Hippocampal formation (tissue), 2 donors: Measurements from ENCODE around the gene GIGYF2.
A peak's percentile ranks its signal among the peaks of the same experiment; 100 is the strongest.
"Not testable (repeated sequence)": the region's sequence is repeated elsewhere in the genome, so short reads cannot be mapped to it uniquely, and the experiment has no call there.

Source experiments
- DNase-seq, 2 donors: peaks; one replicate each; lab custom pipeline; 2025; lab: John Stamatoyannopoulos, UW

The GIGYF2 gene, protein sequence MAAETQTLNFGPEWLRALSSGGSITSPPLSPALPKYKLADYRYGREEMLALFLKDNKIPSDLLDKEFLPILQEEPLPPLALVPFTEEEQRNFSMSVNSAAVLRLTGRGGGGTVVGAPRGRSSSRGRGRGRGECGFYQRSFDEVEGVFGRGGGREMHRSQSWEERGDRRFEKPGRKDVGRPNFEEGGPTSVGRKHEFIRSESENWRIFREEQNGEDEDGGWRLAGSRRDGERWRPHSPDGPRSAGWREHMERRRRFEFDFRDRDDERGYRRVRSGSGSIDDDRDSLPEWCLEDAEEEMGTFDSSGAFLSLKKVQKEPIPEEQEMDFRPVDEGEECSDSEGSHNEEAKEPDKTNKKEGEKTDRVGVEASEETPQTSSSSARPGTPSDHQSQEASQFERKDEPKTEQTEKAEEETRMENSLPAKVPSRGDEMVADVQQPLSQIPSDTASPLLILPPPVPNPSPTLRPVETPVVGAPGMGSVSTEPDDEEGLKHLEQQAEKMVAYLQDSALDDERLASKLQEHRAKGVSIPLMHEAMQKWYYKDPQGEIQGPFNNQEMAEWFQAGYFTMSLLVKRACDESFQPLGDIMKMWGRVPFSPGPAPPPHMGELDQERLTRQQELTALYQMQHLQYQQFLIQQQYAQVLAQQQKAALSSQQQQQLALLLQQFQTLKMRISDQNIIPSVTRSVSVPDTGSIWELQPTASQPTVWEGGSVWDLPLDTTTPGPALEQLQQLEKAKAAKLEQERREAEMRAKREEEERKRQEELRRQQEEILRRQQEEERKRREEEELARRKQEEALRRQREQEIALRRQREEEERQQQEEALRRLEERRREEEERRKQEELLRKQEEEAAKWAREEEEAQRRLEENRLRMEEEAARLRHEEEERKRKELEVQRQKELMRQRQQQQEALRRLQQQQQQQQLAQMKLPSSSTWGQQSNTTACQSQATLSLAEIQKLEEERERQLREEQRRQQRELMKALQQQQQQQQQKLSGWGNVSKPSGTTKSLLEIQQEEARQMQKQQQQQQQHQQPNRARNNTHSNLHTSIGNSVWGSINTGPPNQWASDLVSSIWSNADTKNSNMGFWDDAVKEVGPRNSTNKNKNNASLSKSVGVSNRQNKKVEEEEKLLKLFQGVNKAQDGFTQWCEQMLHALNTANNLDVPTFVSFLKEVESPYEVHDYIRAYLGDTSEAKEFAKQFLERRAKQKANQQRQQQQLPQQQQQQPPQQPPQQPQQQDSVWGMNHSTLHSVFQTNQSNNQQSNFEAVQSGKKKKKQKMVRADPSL (N-terminal part only)

GRCh38 chr2:232697059-232697806 lies at the start of gene GIGYF2:
GIGYF2 (plus strand) TSS chr2:232697331; CDS start chr2:232735198, 37,867 bp downstream.
- peak; percentile 92 to 97 for DNase-seq

DNA sequence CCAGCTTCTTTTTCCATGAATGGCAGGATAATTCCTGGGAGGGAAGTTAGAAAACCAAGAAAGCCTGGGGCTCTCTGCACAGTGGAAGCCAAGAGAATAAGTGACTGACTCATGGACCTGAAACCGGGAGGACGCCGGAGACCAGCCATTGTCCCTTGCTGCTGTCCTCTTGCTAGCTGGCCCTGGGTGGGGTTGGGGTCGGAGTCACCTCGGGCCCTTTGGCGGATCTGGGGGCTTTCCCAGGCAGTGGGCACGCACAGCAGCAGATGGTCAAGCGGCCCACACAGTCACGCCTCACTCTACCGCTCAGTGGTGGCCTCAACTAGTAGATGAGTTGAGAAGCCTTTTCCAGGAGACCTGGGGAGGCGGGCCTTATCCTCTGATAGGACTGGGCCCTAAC lies 48.1 kb upstream of the GIGYF2 start:
- DNase-seq = no peak

- no peak for DNase-seq
Measured at GRCh38 chr2:232652505-232652851, 44.7 kb upstream of the GIGYF2 start.

DNA sequence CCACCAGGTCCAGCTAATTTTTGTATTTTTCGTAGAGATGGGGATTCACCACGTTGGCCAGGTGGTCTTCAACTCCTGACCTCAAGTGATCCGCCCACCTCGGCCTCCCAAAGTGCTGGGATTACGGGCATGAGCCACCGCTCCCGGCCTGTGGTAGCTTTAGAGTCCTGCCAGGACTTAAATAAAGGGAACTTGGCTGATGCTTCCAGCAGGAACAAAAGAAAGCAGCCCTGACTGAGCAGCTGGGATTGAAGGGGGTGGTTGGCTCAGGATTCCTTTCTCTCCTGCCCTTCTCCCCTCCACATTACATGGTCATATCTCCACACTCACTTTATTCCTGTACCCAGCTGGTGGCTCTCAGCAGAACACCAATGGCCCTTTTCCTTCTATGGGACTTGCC lies 43.7 kb upstream of the GIGYF2 start:
- DNase-seq = peak in 1 of 2 donors; percentile 48

GRCh38 chr2:232655392-232655791 lies 41.7 kb upstream of the GIGYF2 start:
- DNase-seq = no peak

DNA sequence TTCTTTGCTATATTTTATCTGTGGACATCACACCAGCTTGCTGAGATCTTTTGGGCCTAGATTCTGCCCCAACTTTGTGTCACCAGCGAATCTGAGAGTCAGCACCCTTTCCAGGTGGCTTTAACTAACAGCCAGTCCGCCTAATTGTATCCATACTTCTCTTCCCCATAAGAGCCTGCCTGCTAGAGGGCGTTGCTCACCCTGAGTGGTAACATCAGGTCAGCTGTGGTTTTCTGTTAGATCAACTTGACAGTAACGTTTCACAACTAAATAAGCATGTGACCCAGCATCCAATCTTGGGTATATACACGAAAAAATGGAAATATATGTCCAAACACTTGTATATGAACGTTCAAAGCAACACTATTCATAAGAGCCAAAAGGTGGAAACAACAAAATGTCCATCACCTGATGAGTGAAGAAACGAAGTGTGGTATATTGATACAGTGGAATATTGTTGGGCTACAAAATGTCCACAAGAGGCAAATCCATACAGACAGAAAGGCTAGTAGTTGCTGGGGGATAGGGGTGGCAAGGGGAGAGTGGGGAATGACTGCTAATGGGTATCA lies 38.8 kb upstream of the GIGYF2 start:
- no peak for DNase-seq

DNA sequence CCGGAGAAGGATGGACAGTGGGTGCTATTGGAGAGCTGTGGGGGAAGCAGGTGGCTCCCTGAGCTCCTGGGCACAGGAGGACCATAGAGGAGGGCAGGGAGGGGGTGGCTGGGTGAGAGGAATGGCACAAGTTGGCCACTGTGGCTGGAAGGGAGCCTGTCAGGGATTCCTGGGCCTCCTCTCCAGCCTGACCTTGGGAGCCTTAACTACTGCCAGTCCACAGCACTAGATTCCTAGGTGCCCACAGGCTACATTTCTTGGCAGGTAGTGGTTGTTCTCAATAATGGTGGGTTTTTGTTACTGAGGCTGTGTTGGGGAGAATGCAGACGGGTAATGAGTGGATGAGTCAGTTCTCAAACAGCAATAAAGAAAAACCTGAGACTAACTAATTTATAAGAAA lies 37.8 kb upstream of the GIGYF2 start:
- DNase-seq = no peak

DNA sequence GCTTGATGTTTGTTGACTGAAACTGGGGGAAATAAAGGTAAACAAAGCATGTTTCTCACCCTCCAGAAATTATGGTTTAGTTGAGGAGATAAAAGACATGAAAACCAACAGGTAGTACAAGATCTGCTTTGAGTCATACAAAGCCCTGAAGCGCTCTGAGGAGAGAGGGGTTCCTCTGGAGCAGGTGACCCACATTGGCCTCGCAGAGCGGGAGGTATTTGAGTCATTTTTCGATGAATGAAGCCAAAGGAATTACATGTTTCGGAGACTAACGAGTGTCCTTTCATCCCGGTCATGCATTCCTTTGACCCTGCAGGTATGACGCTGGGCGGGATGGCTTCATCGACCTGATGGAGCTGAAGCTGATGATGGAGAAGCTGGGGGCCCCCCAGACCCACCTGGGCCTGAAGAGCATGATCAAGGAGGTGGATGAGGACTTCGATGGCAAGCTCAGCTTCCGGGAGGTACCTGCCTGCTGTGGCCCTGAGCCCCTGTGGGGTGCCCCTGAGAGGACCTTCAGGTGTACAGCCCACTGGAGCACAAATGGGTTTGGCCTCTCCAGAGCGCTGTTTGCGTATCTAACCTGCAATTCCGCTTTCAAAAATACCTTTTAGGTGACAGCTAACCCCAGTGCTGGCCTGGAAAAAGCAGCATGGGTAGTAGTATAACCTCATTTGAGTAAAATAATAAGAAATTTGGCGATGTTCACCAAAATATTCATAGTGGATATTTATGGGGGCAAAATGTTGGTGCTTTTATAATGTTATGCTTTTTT lies 34.5 kb upstream of the GIGYF2 start:
- DNase-seq = no peak

DNA sequence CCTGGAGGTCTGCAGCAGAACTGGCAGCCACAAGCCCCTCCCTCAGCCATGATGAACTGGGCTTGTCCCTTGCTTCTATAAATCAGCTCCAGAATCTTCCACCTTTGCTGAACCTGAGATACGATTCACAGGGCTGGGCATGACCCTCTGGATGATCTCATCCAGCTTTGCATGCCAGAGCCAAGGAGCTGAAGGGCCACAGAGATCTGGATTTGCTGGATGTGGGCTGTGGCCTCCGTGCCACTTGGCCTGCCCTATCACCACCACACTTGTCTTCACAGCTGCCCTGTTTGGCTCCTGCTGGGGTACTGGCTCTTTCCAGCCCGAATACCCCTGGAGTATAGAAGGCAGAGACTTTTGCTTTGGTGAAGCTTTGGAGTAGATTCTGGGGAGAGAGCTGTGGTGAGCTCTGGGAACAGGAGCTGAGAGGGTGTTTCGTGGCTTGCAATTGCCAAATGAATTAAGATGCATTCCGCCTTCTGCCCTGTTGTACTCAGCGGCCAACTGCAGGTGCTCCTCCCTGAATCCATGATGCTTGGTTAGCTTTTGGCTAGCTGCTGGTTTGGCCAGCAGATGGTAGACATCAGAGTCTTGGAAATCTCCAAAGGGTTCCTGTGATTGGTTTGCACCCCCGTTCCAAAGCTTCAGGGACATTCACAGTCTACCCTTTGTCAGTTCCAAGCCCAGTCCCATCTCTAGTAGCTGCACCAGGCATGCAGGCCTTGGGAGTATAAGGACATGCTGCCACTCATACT lies 30.9 kb upstream of the GIGYF2 start:
- no peak for DNase-seq

- peak; percentile 54 to 93 for DNase-seq
Measured at GRCh38 chr2:232667989-232668583, 29.0 kb upstream of the GIGYF2 start.

DNA sequence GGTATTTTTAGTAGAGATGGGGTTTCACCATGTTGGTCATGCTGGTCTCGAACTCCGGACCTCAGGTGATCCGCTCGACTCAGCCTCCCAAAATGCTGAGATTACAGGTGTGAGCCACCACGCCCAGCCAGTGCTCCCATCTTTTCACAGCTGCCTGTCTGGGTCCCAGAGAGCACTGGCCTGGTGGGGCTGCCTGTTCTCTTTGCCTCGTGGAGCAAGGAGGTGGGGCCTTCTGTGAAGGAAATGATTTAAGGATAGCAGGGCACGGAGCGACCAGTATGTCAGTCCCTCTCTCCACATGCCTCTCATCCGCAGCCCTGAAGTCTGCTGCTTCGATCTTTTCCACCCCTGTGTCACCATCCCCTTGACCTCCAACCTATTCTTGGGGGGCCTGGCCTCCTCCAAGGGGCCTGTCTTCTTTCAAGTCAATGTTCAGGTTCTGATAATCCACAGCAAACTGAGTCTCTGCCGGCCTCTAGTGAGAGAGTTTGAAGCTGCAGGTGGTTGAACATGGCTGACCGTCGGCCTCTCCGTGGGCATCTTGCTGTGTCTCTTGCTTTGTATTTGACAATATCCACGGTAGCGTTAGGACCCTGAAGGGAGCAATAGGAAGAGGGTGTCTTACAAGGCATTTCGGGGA lies 28.2 kb upstream of the GIGYF2 start:
- DNase-seq = peak; percentile 37 to 47

DNA sequence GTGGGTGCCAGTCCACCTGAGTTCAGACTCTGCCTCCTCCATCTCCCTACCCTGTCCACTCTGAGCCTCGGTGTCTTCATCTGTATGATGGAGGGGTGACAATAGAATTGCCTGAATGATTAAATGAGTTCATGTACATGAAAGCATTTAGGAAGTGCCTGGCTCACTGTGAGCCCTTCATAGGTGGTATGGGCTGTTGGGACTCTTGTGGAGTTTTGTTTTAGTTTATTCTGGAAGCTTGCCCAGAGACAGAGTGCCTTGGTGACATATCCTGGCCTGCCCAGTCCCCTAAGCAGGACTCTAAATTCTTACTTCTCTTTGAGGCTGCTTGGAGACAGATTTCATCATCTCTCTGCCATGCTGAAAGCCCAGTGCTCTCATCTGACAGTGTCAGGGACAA lies 24.5 kb upstream of the GIGYF2 start:
- no peak for DNase-seq

DNA sequence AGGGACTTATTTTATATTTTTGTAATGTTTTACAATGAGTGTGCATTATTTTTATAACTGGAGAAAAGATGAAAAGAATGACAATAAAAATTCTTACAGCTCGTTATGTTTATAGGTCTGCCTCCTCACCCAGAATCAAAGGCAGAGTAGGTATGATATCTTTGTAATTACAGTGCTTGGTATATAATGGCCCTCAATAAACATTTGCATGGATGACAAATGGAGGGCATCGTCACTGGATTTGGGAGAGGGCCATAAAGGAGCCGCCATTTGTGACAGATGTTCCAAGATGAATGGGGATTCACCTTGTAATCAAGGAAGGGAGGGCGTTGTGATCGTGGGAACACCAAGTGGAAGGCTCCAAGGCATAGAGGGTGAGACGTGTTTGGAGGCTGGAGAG lies 22.6 kb upstream of the GIGYF2 start:
- DNase-seq = no peak

DNA sequence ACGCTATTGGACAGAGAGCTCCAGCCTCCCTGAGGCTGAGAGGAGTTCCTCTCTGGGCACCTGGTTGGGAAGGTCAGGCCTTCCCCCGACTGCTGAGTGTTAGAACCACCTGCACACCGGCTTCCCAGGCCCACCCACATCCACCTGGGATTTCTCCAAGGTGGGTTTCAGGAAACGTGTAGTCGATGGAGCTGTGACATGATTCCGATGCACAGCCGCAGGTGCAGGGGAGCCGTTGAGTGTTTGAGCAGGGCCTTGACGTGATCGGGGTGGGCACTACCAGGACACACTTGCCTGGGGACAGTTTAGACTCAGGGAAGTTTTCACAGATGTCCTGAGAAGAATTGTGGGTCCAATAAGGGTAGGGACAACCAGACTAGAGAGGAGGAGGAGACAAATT lies 21.8 kb upstream of the GIGYF2 start:
- DNase-seq = no peak

DNA sequence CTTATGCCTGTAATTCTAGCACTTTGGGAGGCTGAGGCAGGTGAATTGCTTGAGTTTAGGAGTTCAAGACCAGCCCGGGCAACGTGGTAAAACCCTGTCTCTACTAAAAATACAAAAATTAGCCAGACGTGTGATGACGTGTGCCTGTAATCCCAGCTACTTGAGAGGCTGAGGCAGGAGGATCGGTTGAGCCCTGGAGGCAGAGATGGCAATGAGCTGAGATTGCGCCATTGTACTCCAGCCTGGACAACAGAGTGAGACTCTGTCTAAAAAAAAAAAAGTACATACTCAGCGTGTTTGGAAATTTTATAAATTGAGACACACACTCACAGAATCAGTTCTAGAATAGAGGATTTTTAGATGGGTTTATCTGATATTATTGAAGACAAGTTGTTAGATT lies 17.1 kb upstream of the GIGYF2 start:
- no peak for DNase-seq

- no peak for DNase-seq
Measured at GRCh38 chr2:232681527-232681926, 15.6 kb upstream of the GIGYF2 start.

DNA sequence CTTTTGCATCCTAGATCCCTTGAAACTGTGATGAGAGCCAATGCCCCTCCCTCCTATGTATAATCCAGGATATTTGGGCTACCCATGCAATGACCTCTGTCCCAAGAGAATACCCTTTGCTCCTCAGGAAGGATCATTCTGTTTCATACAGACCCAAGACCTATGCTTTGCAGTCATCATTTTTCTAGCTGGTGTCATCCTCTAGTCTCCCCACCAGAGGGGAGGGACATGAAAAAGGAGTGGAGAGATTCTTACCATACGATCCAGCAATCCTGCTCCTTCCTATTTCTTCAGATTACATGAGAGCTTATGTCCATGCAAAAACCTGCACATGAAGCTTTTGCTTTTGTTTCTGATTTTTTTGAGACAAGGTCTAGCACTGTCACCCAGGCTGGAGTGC lies 13.8 kb upstream of the GIGYF2 start:
- no peak for DNase-seq

DNA sequence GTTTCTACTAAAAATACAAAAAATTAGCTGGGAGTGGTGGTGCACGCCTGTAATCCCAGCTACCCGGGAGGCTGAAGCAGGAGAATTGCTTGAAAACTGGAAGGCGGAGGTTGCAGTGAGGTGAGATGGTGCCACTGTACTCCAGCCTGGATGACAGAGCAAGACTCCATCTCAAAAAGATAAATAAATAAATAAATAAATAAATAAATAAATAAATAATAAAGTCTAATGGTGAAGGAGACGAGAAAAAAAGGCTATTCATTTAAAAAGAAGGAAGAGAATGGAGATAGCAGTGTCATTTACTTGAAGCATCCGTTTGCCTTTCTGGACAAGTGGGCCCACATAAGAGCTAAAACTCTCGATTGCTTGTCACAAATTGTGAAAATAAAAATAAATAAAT lies 11.7 kb upstream of the GIGYF2 start:
- DNase-seq = not testable (repeated sequence)
